Natural killer cell (primary cell): ENCODE measurements around the gene MRFAP1L1. TPM values are rescaled to one million over a fixed set of nuclear protein-coding genes. Genes with fewer than 3 reads are reported as not detected.

Experiments
- ATAC-seq, 3 donors: fragments of 150-1000 bp in 2 of 3; fragments of 200-7000 bp in 1 of 3; cut with Tn5 transposase; 1 replicate in 1 of 3; 2 replicates in 2 of 3; pipeline ENCODE4 v1.10.0; 2021; ENCODE audit warnings: mild to moderate bottlenecking in 2 of 3, moderate library complexity in 2 of 3
- DNase-seq, 2 donors: peaks; one replicate each; pipeline versions ENCODE4 v3.0.0 to v3.0.0-alpha.2; 2013 to 2021; ENCODE audit warnings: mixed read lengths in 1 of 2
- H3K27ac ChIP-seq: one replicate; pipeline ENCODE4 v1.5.1; 2013; ENCODE audit warnings: mild to moderate bottlenecking, low read length
- H3K27me3 ChIP-seq: one replicate; pipeline ENCODE4 v1.6.1; 2013; ENCODE audit warnings: low read length; ENCODE audit not compliant: control insufficient read depth, insufficient read depth
- H3K36me3 ChIP-seq: one replicate; pipeline ENCODE4 v1.6.1; 2013; ENCODE audit warnings: low read length; ENCODE audit not compliant: control insufficient read depth, insufficient read depth
- H3K4me1 ChIP-seq: one replicate; pipeline ENCODE4 v1.6.1; 2013; ENCODE audit warnings: low read length; ENCODE audit not compliant: control insufficient read depth, insufficient read depth
- H3K4me3 ChIP-seq: one replicate; pipeline ENCODE4 v1.5.1; 2013; ENCODE audit warnings: low read length
- H3K9me3 ChIP-seq: one replicate; pipeline ENCODE4 v1.6.1; 2013; ENCODE audit warnings: low read length; ENCODE audit not compliant: control insufficient read depth, insufficient read depth
- H3K27ac Mint-ChIP-seq, 2 donors: one replicate each; pipeline ENCODE4 v1.8.0; 2022; ENCODE audit warnings: mild to moderate bottlenecking in 2 of 2, mixed read lengths in 2 of 2, moderate library complexity in 1 of 2
- H3K27me3 Mint-ChIP-seq, 2 donors: one replicate each; pipeline ENCODE4 v1.8.0; 2022; ENCODE audit warnings: low read depth in 2 of 2, mixed read lengths in 2 of 2
- H3K36me3 Mint-ChIP-seq: one replicate; pipeline ENCODE4 v1.8.0; 2022; ENCODE audit warnings: mixed read lengths
- H3K4me1 Mint-ChIP-seq, 2 donors: one replicate each; pipeline ENCODE4 v1.8.0; 2022; ENCODE audit warnings: mixed read lengths in 2 of 2
- H3K4me3 Mint-ChIP-seq: one replicate; pipeline ENCODE4 v1.8.0; 2022; ENCODE audit warnings: mild to moderate bottlenecking, moderate library complexity, mixed read lengths
- H3K9me3 Mint-ChIP-seq, 2 donors: one replicate each; pipeline ENCODE4 v1.8.0; 2022; ENCODE audit warnings: mixed read lengths in 2 of 2
- WGBS: methylation state at CpG from one replicate; pipeline ENCODE4 v1.1.7; 2013; ENCODE audit warnings: missing lambda C conversion rate; ENCODE audit not compliant: insufficient coverage; 5-methylcytosine and 5-hydroxymethylcytosine counted together
- intact Hi-C: fragments of 100-400 bp; cut with micrococcal nuclease; formaldehyde crosslinking; loops from one replicate; pipeline ENCODE4 v1.14.2; 2022
- total RNA-seq, 4 donors: library from RNA; stranded (reverse); fragments of 120-200 nt in 1 of 4; gene quantifications; one replicate each; pipeline versions ENCODE4 v1.2.3 to v1.2.4, GENCODE V29; 2013 to 2022
- TF ChIP-seq, protein P1 (sequence below): fragments of 200-600 bp; IDR thresholded peaks from one replicate; pipeline ENCODE4 v1.8.0; 2022; ENCODE audit warnings: antibody characterized with exemption

Gene MRFAP1L1
- total RNA-seq, 3 donors from 2014 or later (not counting 1 experiment from before 2014, with no cell fraction given), result 38.4 to 60.9 (median 40.8) TPM

DNA sequence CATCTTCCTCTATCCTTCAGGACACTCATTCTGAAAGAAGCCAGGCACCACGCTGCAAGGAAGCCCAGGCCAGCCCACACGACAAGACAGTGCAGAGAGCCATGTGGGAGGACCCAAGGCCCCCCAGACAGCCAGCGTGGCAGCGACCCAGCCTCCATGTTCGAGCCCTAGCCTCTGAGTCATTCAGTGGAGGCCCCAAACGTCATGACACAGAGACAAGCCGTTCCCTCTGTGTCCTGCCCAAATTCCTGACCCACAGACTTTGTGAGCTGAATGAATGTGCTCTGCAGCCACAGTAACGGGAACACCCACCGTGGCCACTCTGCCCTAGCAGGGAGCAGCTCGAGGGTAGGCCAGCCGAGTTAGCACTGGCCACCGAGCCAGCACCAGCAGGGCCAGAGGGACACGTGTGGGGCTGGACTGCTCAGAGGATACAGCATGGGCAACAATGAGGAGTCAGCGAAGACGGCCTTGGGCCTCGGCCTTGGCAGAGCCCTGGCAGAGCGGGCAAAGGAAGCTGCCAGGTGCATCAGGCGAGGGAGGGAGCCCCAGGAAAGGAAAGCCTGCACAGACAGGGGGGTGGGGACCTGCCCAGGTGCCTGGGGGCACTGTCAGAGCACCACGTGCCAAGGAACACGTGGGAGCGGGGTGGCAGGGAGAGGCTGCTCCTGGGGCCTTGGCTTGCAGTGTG, 14.9 kb upstream of the MRFAP1L1 start:
- Mint-ChIP-seq H3K4me3 (no peak overlapping the region), H3K27ac (no peak overlapping the region), H3K4me1 (peaks cover 5 to 11% of the 10 kb centered on the region in 2 donors), H3K27me3 (no peaks in the 10 kb centered on the region), H3K9me3 (no peaks in the 10 kb centered on the region), H3K36me3 (no peaks in the 10 kb centered on the region)
- WGBS, result 87% methylated on average over 21 of the region's 21 CpGs
- H3K4me1 ChIP-seq, result peaks cover 10% of the 10 kb centered on the region
- H3K9me3 ChIP-seq, result no peaks in the 10 kb centered on the region
- H3K27me3 ChIP-seq, result no peaks in the 10 kb centered on the region
- no peak for ATAC-seq
- no peak for DNase-seq
- no peak overlapping the region for H3K27ac ChIP-seq
- H3K4me3 ChIP-seq, result no peak overlapping the region
- no peaks in the 10 kb centered on the region for H3K36me3 ChIP-seq
- intact Hi-C loops, result no loop called here
- TF ChIP-seq, protein P1, sequence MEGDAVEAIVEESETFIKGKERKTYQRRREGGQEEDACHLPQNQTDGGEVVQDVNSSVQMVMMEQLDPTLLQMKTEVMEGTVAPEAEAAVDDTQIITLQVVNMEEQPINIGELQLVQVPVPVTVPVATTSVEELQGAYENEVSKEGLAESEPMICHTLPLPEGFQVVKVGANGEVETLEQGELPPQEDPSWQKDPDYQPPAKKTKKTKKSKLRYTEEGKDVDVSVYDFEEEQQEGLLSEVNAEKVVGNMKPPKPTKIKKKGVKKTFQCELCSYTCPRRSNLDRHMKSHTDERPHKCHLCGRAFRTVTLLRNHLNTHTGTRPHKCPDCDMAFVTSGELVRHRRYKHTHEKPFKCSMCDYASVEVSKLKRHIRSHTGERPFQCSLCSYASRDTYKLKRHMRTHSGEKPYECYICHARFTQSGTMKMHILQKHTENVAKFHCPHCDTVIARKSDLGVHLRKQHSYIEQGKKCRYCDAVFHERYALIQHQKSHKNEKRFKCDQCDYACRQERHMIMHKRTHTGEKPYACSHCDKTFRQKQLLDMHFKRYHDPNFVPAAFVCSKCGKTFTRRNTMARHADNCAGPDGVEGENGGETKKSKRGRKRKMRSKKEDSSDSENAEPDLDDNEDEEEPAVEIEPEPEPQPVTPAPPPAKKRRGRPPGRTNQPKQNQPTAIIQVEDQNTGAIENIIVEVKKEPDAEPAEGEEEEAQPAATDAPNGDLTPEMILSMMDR, result no peak

DNA sequence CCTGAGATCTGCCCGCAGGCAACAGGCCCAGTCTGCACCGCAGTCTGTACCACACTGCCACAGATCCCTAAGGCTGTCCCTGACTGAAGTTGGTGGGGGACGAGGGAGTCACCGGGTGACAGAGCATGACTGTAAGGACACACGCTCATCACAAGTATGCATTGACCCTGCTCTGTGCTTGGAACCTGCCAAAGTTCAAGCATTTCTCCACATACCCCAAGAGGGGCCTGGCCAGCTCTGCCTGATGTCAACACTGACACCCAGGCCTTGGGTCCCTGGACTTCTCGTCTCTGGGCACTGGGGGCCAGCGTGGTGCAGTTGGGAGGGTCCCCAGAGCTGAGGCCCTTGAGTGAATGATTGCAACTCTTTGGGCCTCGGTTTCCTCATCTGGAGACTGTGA, 14.2 kb upstream of the MRFAP1L1 start:
- H3K4me3 ChIP-seq, result no peak overlapping the region
- no peaks in the 10 kb centered on the region for H3K27me3 ChIP-seq
- TF ChIP-seq, protein P1, result no peak
- no peaks in the 10 kb centered on the region for H3K9me3 ChIP-seq
- peaks cover 10% of the 10 kb centered on the region for H3K4me1 ChIP-seq
- H3K27ac ChIP-seq, result no peak overlapping the region
- no peak for DNase-seq
- no peaks in the 10 kb centered on the region for H3K36me3 ChIP-seq
- ATAC-seq, result no peak
- 86% methylated on average over 8 of the region's 8 CpGs for WGBS
- Mint-ChIP-seq H3K27me3 (no peaks in the 10 kb centered on the region), H3K27ac (no peak overlapping the region), H3K4me1 (peaks cover 9 to 16% of the 10 kb centered on the region in 2 donors), H3K4me3 (no peak overlapping the region), H3K36me3 (no peaks in the 10 kb centered on the region), H3K9me3 (no peaks in the 10 kb centered on the region)
- intact Hi-C loops, result no loop called here

DNA sequence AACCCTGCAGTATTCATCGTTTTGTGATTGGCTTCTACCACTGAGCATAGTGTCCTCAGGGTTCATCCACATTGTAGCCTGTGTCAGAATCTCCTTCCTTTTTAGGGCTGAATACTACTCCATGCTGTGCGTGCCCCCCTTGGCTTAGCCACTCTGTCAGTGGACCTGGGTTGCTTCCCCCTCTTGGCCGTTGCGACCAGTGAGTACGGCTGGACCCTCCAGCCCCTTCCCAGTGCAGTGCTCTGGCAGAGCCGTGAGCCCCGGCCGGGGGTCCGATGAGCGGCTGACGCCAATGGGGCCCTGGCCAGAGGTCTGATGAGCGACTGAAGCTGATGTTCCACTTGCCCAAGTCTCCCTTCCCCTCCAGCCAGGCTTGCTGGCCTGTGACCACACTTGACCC, 13.2 kb upstream of the MRFAP1L1 start:
- Histone ChIP-seq H3K27me3 (no peaks in the 10 kb centered on the region), H3K4me3 (no peak overlapping the region), H3K9me3 (no peaks in the 10 kb centered on the region), H3K4me1 (peaks cover 11% of the 10 kb centered on the region), H3K36me3 (no peaks in the 10 kb centered on the region), H3K27ac (no peak overlapping the region)
- no peak overlapping the region for H3K4me3 Mint-ChIP-seq
- no peak overlapping the region for H3K27ac Mint-ChIP-seq
- H3K36me3 Mint-ChIP-seq, result no peaks in the 10 kb centered on the region
- no peaks in the 10 kb centered on the region for H3K9me3 Mint-ChIP-seq
- H3K4me1 Mint-ChIP-seq, result peaks cover 9 to 22% of the 10 kb centered on the region in 2 donors
- no peak for ATAC-seq
- intact Hi-C loops, result no loop called here
- DNase-seq, result no peak
- TF ChIP-seq, protein P1, result no peak
- whole genome bisulfite sequencing, result 96% methylated on average over 12 of the region's 12 CpGs
- no peaks in the 10 kb centered on the region for H3K27me3 Mint-ChIP-seq

DNA sequence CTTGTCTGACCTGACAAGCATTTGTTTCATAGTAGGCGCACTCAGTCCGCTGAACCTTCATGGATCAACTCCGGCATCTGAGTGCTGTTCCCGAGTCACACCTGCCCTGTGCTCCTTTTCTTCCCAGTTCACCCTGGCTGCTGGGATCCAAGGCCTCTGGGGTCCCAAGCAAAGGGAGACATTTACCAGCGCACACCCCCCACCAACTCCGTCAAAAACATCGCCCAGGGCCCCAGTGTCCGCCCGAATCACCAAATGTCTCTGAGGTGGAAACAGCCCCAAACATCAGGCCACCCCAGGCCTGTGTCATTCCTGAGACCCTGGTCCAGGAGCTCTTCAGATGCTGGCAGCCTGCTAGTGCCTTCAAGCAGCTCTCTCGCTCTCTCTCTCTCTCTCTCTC, 11.5 kb upstream of the MRFAP1L1 start:
- H3K27me3 ChIP-seq, result no peaks in the 10 kb centered on the region
- Mint-ChIP-seq H3K4me3 (no peak overlapping the region), H3K27me3 (no peaks in the 10 kb centered on the region), H3K27ac (no peak overlapping the region), H3K9me3 (no peaks in the 10 kb centered on the region), H3K4me1 (peaks cover 16 to 23% of the 10 kb centered on the region in 2 donors), H3K36me3 (no peaks in the 10 kb centered on the region)
- 96% methylated on average over 10 of the region's 10 CpGs for WGBS
- DNase-seq (no peak), ATAC-seq (no peak)
- no peaks in the 10 kb centered on the region for H3K36me3 ChIP-seq
- no peak overlapping the region for H3K27ac ChIP-seq
- intact Hi-C loops, result loop anchor here (2.0 kb wide), 1 partner anchor 266 kb away; no protein-coding TSS in a partner anchor
- peaks cover 24% of the 10 kb centered on the region for H3K4me1 ChIP-seq
- no peaks in the 10 kb centered on the region for H3K9me3 ChIP-seq
- TF ChIP-seq, protein P1, result no peak
- no peak overlapping the region for H3K4me3 ChIP-seq
